Measurements from ENCODE around the gene C16orf78.
A peak's percentile ranks its signal among the peaks of the same experiment; 100 is the strongest.

C16orf78 gene

DNA sequence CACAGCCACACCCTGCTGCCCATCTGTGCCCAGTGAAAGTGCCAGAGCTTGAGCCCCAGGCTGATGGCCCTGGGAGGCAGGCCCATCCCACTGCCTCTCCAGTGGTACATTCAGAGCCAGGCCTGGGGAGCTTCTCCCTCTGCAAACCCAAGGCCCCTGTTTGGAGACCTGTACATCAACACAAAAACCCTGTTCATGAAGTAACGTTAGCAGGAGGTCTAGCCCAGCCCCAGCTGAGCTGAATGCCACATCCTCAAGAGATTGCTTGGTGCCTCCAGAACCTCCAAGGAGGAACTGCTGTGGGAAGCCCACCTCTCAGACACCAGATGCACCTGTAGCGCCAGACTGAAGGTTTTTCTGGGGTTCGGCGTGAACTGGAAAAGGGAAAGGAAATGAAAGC, 31.5 kb downstream of the C16orf78 start:
- FAIRE-seq (no peak), DNase-seq (ENCODE audit: insufficient read length, low spot score) (no peak)
- TF ChIP-seq SPI1 (IDR thresholded peaks at IDR 0.05; ENCODE audit: low read depth, low read length) (no peak), POLR2A (IDR thresholded peaks at IDR 0.05; ENCODE audit: low read depth, low read length) (no peak), POLR2AphosphoS5 (IDR thresholded peaks at IDR 0.05; ENCODE audit: low read depth, low read length) (no peak), POU2F2 (IDR thresholded peaks at IDR 0.05; ENCODE audit: low read depth, low read length) (no peak), TAF1 (IDR thresholded peaks at IDR 0.05; ENCODE audit: low read depth, low read length) (no peak), PAX5 (IDR thresholded peaks at IDR 0.05; ENCODE audit: insufficient read depth, low read length, severe bottlenecking) (no peak)

DNA sequence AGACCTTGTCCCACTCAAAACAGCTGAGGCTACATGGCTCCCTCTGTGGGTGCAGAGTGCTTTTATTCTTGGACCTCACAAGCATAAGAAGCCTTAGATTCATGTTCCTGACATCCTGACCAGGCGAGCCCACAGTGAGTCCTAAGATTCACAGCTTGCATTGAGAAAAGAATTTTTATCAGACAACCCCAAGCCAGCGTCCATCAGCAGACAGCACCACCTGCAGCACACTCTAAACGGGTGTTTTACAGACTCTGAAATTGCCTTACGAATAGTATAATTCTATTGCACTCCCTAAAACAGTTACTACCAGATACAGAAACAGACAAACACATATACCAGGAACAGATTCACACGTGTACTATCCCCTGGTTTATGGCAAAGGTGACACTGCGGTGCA, 31.9 kb downstream of the C16orf78 start:
- TF ChIP-seq POLR2A (IDR thresholded peaks at IDR 0.05; ENCODE audit: low read depth, low read length) (no peak), TAF1 (IDR thresholded peaks at IDR 0.05; ENCODE audit: low read depth, low read length) (no peak), POU2F2 (IDR thresholded peaks at IDR 0.05; ENCODE audit: low read depth, low read length) (no peak), PAX5 (IDR thresholded peaks at IDR 0.05; ENCODE audit: insufficient read depth, low read length, severe bottlenecking) (no peak), POLR2AphosphoS5 (IDR thresholded peaks at IDR 0.05; ENCODE audit: low read depth, low read length) (no peak)
- no peak for FAIRE-seq

DNA sequence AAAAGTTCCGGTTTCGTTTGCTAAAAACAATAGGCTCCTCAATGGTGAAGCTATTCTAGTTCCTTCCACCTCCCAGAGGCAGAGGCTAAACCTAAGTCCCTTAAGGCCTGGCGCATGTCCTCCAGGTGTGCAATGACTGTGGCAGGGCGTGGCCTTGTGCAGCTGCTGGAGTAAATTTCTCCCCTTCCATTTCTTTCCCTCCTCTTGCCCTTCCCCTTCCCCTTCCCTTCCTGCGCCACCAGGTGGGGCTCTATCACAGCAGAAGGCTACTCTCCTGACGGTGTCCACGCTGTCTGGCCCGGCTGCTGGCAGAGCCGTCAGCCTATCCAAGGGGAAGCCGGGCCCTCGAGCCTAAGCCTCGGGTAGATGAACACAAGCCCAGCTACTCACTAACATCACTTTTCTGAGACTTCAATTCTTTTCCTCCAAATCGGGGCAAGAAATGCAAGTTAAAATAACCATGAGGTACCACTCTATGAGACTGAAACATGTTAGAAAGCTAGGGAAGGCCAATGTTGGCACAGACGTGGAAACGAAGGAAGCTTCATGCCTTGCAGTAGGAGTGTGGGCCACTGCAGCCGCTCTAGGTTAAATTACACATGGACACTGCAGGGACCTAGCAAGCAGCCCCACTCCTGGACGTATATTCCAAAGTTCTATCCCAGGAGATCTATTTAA, 34.4 kb downstream of the C16orf78 start:
- TF ChIP-seq POU2F2 (IDR thresholded peaks at IDR 0.05; ENCODE audit: low read depth, low read length) (no peak), SPI1 (IDR thresholded peaks at IDR 0.05; ENCODE audit: low read depth, low read length) (peak; percentile 28; the same call in 1 of the 2 replicates)
- peak; percentile 93 for FAIRE-seq

More for the DNA sequence above, 31.9 kb downstream of the C16orf78 start:
- no peak for DNase-seq (ENCODE audit: insufficient read length, low spot score)

DNA sequence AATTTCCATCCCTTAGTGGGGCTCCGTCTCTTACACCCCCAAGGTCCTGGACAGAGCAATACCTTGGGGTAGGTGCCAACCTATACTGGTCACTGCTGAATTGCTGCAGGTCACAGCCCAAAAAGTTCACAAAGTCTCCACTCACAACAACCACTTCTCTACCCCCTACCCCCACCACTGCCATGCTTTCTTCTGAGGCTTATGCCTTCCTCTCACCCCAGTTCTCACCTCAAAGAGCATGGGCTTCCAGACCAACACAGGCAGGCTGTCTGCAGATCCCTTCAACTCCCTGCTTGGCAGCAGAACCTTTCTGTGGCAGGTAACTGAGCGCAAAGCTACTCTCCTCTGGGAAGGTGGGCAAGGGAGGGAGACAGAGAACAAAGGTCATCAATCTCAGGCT, 35.5 kb downstream of the C16orf78 start:
- no peak for TF ChIP-seq POU2F2 (IDR thresholded peaks at IDR 0.05; ENCODE audit: low read depth, low read length)
- TF ChIP-seq POLR2A (IDR thresholded peaks at IDR 0.05; ENCODE audit: low read depth, low read length): no peak
- TF ChIP-seq PAX5 (IDR thresholded peaks at IDR 0.05; ENCODE audit: insufficient read depth, low read length, severe bottlenecking): no peak
- no peak for TF ChIP-seq POLR2AphosphoS5 (IDR thresholded peaks at IDR 0.05; ENCODE audit: low read depth, low read length)
- no peak for TF ChIP-seq TAF1 (IDR thresholded peaks at IDR 0.05; ENCODE audit: low read depth, low read length)
- TF ChIP-seq SPI1 (IDR thresholded peaks at IDR 0.05; ENCODE audit: low read depth, low read length): no peak
- DNase-seq (ENCODE audit: insufficient read length, low spot score): no peak
- no peak for FAIRE-seq

More for the DNA sequence above, 34.4 kb downstream of the C16orf78 start:
- peak; percentile 66 for DNase-seq (ENCODE audit: insufficient read length, low spot score)

DNA sequence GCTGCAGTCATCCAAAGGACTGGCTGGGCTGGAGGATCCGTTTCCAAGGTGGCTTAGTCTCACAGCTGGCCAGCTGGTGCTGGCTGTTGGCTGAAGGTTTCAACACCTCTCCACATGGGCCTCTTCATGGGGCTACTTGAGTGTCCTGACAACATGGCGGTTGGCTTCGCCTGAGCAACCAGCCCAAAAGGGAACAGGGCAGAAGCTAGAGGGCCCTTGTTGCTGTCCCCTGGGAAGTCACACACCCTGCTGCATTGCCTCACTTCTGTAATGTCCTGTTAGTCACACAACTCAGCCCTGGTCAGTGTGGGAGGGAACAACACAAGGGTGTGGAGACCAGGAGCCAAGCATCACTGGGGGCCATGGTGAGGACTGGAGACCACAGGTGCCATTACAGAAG, 36.6 kb downstream of the C16orf78 start:
- FAIRE-seq (no peak), DNase-seq (ENCODE audit: insufficient read length, low spot score) (no peak)
- TF ChIP-seq TAF1 (IDR thresholded peaks at IDR 0.05; ENCODE audit: low read depth, low read length) (no peak), SPI1 (IDR thresholded peaks at IDR 0.05; ENCODE audit: low read depth, low read length) (no peak), PAX5 (IDR thresholded peaks at IDR 0.05; ENCODE audit: insufficient read depth, low read length, severe bottlenecking) (no peak), POU2F2 (IDR thresholded peaks at IDR 0.05; ENCODE audit: low read depth, low read length) (no peak), POLR2A (IDR thresholded peaks at IDR 0.05; ENCODE audit: low read depth, low read length) (no peak), POLR2AphosphoS5 (IDR thresholded peaks at IDR 0.05; ENCODE audit: low read depth, low read length) (no peak)

DNA sequence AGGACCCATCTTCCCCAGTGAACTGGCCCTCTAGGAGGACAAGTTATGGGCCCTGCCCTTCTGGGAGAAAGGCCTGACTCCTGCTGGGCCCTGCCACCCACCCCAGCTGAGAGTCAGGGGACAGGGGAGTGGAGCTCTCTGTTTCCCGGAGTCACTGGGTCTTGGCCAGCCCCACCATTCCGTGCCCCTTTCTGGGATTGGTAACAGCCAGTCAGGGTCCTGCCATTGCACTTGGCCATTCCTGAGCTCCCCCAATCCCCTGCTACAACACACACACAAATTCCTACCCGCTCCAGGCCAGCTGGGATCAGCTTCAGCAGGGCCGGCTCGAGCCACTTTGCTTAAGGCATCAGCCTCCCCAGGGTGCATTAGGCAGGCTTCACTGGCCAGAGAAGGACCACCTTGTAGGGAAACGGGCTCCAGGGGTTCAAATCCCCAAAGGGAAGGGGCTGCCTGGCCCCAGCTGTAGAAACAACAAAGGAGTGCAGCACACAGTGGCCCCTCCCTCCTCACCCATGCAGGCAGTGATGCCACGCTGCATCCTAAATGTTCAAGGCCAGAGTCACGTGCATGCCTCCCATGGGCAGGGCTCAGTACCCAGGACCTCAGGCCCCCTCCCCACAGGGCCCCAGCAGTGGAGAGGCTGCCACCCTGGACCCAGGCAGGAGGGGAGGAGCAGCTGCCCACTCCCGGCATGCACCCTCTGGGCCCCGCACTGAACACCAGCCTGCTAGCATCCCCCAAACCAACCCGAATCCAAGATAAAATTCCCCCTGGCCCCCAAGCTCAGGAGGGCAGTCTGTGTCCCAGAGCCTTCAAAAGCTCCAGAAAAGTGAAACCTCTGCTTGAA, 37.7 kb downstream of the C16orf78 start:
- DNase-seq (ENCODE audit: insufficient read length, low spot score): no peak
- no peak for FAIRE-seq
- TF ChIP-seq POLR2A (IDR thresholded peaks at IDR 0.05; ENCODE audit: low read depth, low read length): no peak
- no peak for TF ChIP-seq PAX5 (IDR thresholded peaks at IDR 0.05; ENCODE audit: insufficient read depth, low read length, severe bottlenecking)
- no peak for TF ChIP-seq POLR2AphosphoS5 (IDR thresholded peaks at IDR 0.05; ENCODE audit: low read depth, low read length)
- no peak for TF ChIP-seq SPI1 (IDR thresholded peaks at IDR 0.05; ENCODE audit: low read depth, low read length)
- TF ChIP-seq POU2F2 (IDR thresholded peaks at IDR 0.05; ENCODE audit: low read depth, low read length): no peak
- TF ChIP-seq TAF1 (IDR thresholded peaks at IDR 0.05; ENCODE audit: low read depth, low read length): no peak

DNA sequence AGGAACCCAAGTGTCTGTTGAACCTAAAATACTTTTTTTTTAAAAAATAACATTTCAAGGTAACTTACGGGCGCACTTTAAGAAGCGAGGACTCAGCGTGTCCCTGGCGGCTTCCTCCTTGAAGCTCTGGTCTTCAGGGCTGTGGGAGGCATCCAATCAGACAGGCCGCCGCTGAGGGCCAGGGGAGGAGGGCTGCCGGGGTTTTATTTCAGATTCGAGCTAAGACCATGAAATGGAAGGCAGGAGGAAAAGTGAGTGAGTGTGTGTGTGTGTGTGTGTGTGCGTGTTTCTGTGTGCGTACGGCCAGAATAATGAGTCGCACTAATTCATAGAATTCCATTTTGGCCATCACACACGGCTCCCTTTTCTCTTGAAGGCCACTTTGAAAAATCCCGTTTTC, 41.1 kb downstream of the C16orf78 start:
- no peak for TF ChIP-seq TAF1 (IDR thresholded peaks at IDR 0.05; ENCODE audit: low read depth, low read length)
- no peak for TF ChIP-seq PAX5 (IDR thresholded peaks at IDR 0.05; ENCODE audit: insufficient read depth, low read length, severe bottlenecking)
- no peak for TF ChIP-seq POLR2A (IDR thresholded peaks at IDR 0.05; ENCODE audit: low read depth, low read length)
- no peak for TF ChIP-seq SPI1 (IDR thresholded peaks at IDR 0.05; ENCODE audit: low read depth, low read length)
- TF ChIP-seq POU2F2 (IDR thresholded peaks at IDR 0.05; ENCODE audit: low read depth, low read length): no peak
- TF ChIP-seq POLR2AphosphoS5 (IDR thresholded peaks at IDR 0.05; ENCODE audit: low read depth, low read length): no peak
- DNase-seq (ENCODE audit: insufficient read length, low spot score): no peak
- FAIRE-seq: no peak

DNA sequence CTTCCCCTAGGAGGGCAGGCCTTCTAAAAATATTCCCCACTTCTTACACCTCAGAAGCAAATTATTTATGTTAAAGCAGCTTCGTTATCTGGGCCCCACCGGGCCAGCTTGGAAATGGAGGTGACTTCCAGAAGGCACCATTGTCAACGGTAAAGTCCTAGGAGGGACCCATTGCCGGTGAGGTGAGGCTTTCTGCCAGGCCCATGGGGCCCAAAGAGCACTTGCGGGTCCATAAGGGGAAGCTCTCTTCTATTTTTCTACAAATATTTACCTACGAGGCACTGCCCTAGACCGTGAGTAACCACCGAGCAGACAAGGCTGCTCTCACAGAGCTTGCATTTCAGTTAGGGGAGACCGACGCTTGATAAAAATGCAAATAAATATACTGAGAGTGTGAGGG, 41.5 kb downstream of the C16orf78 start:
- FAIRE-seq (no peak), DNase-seq (ENCODE audit: insufficient read length, low spot score) (no peak)
- TF ChIP-seq TAF1 (IDR thresholded peaks at IDR 0.05; ENCODE audit: low read depth, low read length) (no peak), SPI1 (IDR thresholded peaks at IDR 0.05; ENCODE audit: low read depth, low read length) (no peak), POLR2A (IDR thresholded peaks at IDR 0.05; ENCODE audit: low read depth, low read length) (no peak), POLR2AphosphoS5 (IDR thresholded peaks at IDR 0.05; ENCODE audit: low read depth, low read length) (no peak), POU2F2 (IDR thresholded peaks at IDR 0.05; ENCODE audit: low read depth, low read length) (no peak)

DNA sequence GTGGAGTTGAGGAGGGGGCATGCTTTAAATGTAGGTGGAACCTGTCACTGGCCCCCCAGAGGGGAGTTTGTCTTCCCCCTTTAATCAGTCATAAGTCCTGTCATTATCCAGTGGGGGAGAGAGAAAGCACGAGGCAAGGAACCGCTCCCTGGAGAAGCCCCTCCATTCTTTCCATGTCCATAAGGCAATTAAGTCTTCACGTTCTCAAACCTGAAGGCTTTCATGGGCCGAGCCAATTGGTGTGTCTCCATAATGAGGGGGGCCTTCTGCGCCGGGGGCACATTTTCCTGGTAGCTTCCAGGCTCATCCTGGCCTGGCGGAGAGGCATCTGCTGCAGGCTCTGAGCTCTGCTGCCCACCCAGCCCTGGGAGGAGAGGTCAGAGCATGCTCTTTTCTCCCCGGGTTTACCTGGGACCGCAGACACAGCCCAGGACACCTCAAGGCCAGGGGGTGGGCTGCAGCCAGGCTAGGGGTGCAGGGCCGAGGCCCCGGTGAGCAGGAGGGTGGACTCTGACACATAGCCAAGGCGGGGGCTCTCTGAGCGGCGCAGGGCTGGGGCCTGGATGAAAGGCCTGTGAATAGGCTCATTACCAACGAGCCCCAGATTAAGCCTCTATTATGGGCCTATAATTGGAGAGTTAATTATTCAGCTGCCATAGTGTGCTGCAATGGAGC, 42.5 kb downstream of the C16orf78 start:
- FAIRE-seq (no peak), DNase-seq (ENCODE audit: insufficient read length, low spot score) (no peak)
- no peak for TF ChIP-seq POU2F2 (IDR thresholded peaks at IDR 0.05; ENCODE audit: low read depth, low read length)
- TF ChIP-seq POLR2A (IDR thresholded peaks at IDR 0.05; ENCODE audit: low read depth, low read length): no peak
- TF ChIP-seq TAF1 (IDR thresholded peaks at IDR 0.05; ENCODE audit: low read depth, low read length): no peak
- no peak for TF ChIP-seq PAX5 (IDR thresholded peaks at IDR 0.05; ENCODE audit: insufficient read depth, low read length, severe bottlenecking)
- no peak for TF ChIP-seq SPI1 (IDR thresholded peaks at IDR 0.05; ENCODE audit: low read depth, low read length)
- TF ChIP-seq POLR2AphosphoS5 (IDR thresholded peaks at IDR 0.05; ENCODE audit: low read depth, low read length): no peak

All from GM12891 (cell line).